Natural killer cell treated with Interleukin-12 subunit alpha and Interleukin-12 subunit beta and Interleukin-15 and Interleukin-18, amount 100 ng/mL, for 72 hours (primary cell): ENCODE data around the gene NKX6-2. TPM values are rescaled to one million over a fixed set of nuclear protein-coding genes. Genes with fewer than 3 reads are reported as not detected.
"Not testable (repeated sequence)": the region's sequence is repeated elsewhere in the genome, so short reads cannot be mapped to it uniquely, and the experiment has no call there.

Experiments used
- ATAC-seq, 2 donors: fragments of 150-1000 bp; cut with Tn5 transposase in 1 of 2; sonication (Bioruptor Pico), chemical (Tn5 transposase) in 1 of 2; 2 replicates each; pipeline ENCODE4 v1.10.0; 2021
- DNase-seq: peaks from one replicate; pipeline ENCODE4 v3.0.0; 2022; ENCODE audit warnings: low spot score
- H3K27ac Mint-ChIP-seq, 2 donors: 1 replicate in 1 of 2; 2 replicates in 1 of 2; pipeline ENCODE4 v1.8.0; 2022; ENCODE audit warnings: mixed read lengths in 2 of 2, mild to moderate bottlenecking in 1 of 2, moderate library complexity in 1 of 2
- H3K27me3 Mint-ChIP-seq, 2 donors: 1 replicate in 1 of 2; 2 replicates in 1 of 2; pipeline ENCODE4 v1.8.0; 2022; ENCODE audit warnings: mixed read lengths in 2 of 2
- H3K36me3 Mint-ChIP-seq: one replicate; pipeline ENCODE4 v1.8.0; 2022; ENCODE audit warnings: mixed read lengths
- H3K4me1 Mint-ChIP-seq, 2 donors: 1 replicate in 1 of 2; 2 replicates in 1 of 2; pipeline ENCODE4 v1.8.0; 2022; ENCODE audit warnings: low read depth in 2 of 2, mixed read lengths in 2 of 2, mild to moderate bottlenecking in 1 of 2
- H3K4me3 Mint-ChIP-seq: one replicate; pipeline ENCODE4 v1.8.0; 2022; ENCODE audit warnings: mixed read lengths
- H3K9me3 Mint-ChIP-seq: 2 replicates; pipeline ENCODE4 v1.8.0; 2022; ENCODE audit warnings: mixed read lengths
- total RNA-seq, 2 donors: library from RNA; stranded (reverse); gene quantifications; one replicate each; pipeline ENCODE4 v1.2.3, GENCODE V29; 2022

NKX6-2 gene
- total RNA-seq, 2 donors from 2014 or later, result not detected

GRCh38 chr10:132797986-132798385, 12.0 kb upstream of the NKX6-2 start:
- not testable (repeated sequence) for H3K4me3 Mint-ChIP-seq, H3K36me3 Mint-ChIP-seq, H3K4me1 Mint-ChIP-seq, DNase-seq, H3K9me3 Mint-ChIP-seq, H3K27me3 Mint-ChIP-seq, ATAC-seq, H3K27ac Mint-ChIP-seq

- no peaks in the 10 kb centered on the region for H3K4me1 Mint-ChIP-seq
- no peaks in the 10 kb centered on the region for H3K36me3 Mint-ChIP-seq
- no peak overlapping the region for H3K4me3 Mint-ChIP-seq
- no peak overlapping the region for H3K27ac Mint-ChIP-seq
- no peaks in the 10 kb centered on the region for H3K9me3 Mint-ChIP-seq
- DNase-seq (peak; percentile 23), ATAC-seq (no peak)
- peaks cover 0 to 3% of the 10 kb centered on the region in 2 donors for H3K27me3 Mint-ChIP-seq
These were observed 10.9 kb upstream of the NKX6-2 start for GRCh38 chr10:132796846-132797245.

GRCh38 chr10:132793871-132794849, 8.2 kb upstream of the NKX6-2 start:
- ATAC-seq (no peak), DNase-seq (no peak)
- no peaks in the 10 kb centered on the region for H3K9me3 Mint-ChIP-seq
- no peaks in the 10 kb centered on the region for H3K4me1 Mint-ChIP-seq
- no peak overlapping the region for H3K27ac Mint-ChIP-seq
- H3K27me3 Mint-ChIP-seq, result peaks cover 0 to 3% of the 10 kb centered on the region in 2 donors
- H3K4me3 Mint-ChIP-seq, result no peak overlapping the region
- no peaks in the 10 kb centered on the region for H3K36me3 Mint-ChIP-seq

GRCh38 chr10:132793213-132793612, 7.3 kb upstream of the NKX6-2 start:
- peaks cover 0 to 3% of the 10 kb centered on the region in 2 donors for H3K27me3 Mint-ChIP-seq
- no peaks in the 10 kb centered on the region for H3K4me1 Mint-ChIP-seq
- H3K36me3 Mint-ChIP-seq, result no peaks in the 10 kb centered on the region
- H3K4me3 Mint-ChIP-seq, result no peak overlapping the region
- no peak for DNase-seq
- ATAC-seq, result no peak
- no peaks in the 10 kb centered on the region for H3K9me3 Mint-ChIP-seq
- H3K27ac Mint-ChIP-seq, result no peak overlapping the region

GRCh38 chr10:132792796-132793195, 6.8 kb upstream of the NKX6-2 start:
- no peak for ATAC-seq
- Mint-ChIP-seq H3K36me3 (no peaks in the 10 kb centered on the region), H3K4me1 (no peaks in the 10 kb centered on the region), H3K4me3 (no peak overlapping the region), H3K27me3 (peaks cover 0 to 3% of the 10 kb centered on the region in 2 donors), H3K9me3 (no peaks in the 10 kb centered on the region), H3K27ac (no peak overlapping the region)
- DNase-seq, result no peak

GRCh38 chr10:132792099-132792498, 6.2 kb upstream of the NKX6-2 start:
- H3K9me3 Mint-ChIP-seq, H3K4me3 Mint-ChIP-seq, H3K27me3 Mint-ChIP-seq, H3K36me3 Mint-ChIP-seq, H3K27ac Mint-ChIP-seq, DNase-seq, H3K4me1 Mint-ChIP-seq, ATAC-seq: not testable (repeated sequence)

GRCh38 chr10:132790934-132791829, 5.2 kb upstream of the NKX6-2 start:
- Mint-ChIP-seq H3K4me3 (no peak overlapping the region), H3K27me3 (peaks cover 0 to 3% of the 10 kb centered on the region in 2 donors), H3K9me3 (no peaks in the 10 kb centered on the region), H3K27ac (no peak overlapping the region), H3K4me1 (no peaks in the 10 kb centered on the region), H3K36me3 (no peaks in the 10 kb centered on the region)
- ATAC-seq, result no peak
- no peak for DNase-seq

GRCh38 chr10:132790470-132790869, 4.5 kb upstream of the NKX6-2 start:
- no peaks in the 10 kb centered on the region for H3K36me3 Mint-ChIP-seq
- ATAC-seq, result no peak
- no peak for DNase-seq
- no peaks in the 10 kb centered on the region for H3K4me1 Mint-ChIP-seq
- no peak overlapping the region for H3K27ac Mint-ChIP-seq
- H3K27me3 Mint-ChIP-seq, result peaks cover 0 to 3% of the 10 kb centered on the region in 2 donors
- H3K4me3 Mint-ChIP-seq, result no peak overlapping the region
- H3K9me3 Mint-ChIP-seq, result no peaks in the 10 kb centered on the region

- no peaks in the 10 kb centered on the region for H3K4me1 Mint-ChIP-seq
- no peak overlapping the region for H3K4me3 Mint-ChIP-seq
- ATAC-seq, result no peak
- H3K27me3 Mint-ChIP-seq, result peaks cover 0 to 3% of the 10 kb centered on the region in 2 donors
- no peak for DNase-seq
- H3K36me3 Mint-ChIP-seq, result no peaks in the 10 kb centered on the region
- no peaks in the 10 kb centered on the region for H3K9me3 Mint-ChIP-seq
- H3K27ac Mint-ChIP-seq, result no peak overlapping the region
These were observed 3.8 kb upstream of the NKX6-2 start for GRCh38 chr10:132789659-132790148.

GRCh38 chr10:132788831-132789219, 2.9 kb upstream of the NKX6-2 start:
- Mint-ChIP-seq H3K27ac (no peak overlapping the region), H3K9me3 (no peaks in the 10 kb centered on the region), H3K27me3 (peaks cover 0 to 6% of the 10 kb centered on the region in 2 donors), H3K36me3 (no peaks in the 10 kb centered on the region), H3K4me3 (no peak overlapping the region), H3K4me1 (no peaks in the 10 kb centered on the region)
- no peak for DNase-seq
- ATAC-seq, result no peak

- Mint-ChIP-seq H3K27me3 (peaks cover 0 to 6% of the 10 kb centered on the region in 2 donors), H3K27ac (no peak overlapping the region), H3K4me1 (no peaks in the 10 kb centered on the region), H3K9me3 (no peaks in the 10 kb centered on the region), H3K4me3 (no peak overlapping the region), H3K36me3 (no peaks in the 10 kb centered on the region)
- no peak for ATAC-seq
- no peak for DNase-seq
These were observed 2.4 kb upstream of the NKX6-2 start for GRCh38 chr10:132788180-132788830.

- no peak for DNase-seq
- ATAC-seq, result no peak
- H3K27me3 Mint-ChIP-seq, result peaks cover 0 to 5% of the 10 kb centered on the region in 2 donors
- no peaks in the 10 kb centered on the region for H3K4me1 Mint-ChIP-seq
- no peaks in the 10 kb centered on the region for H3K9me3 Mint-ChIP-seq
- H3K27ac Mint-ChIP-seq, result no peak overlapping the region
- H3K4me3 Mint-ChIP-seq, result no peak overlapping the region
- H3K36me3 Mint-ChIP-seq, result no peaks in the 10 kb centered on the region
These were observed 1.7 kb upstream of the NKX6-2 start for GRCh38 chr10:132787495-132788179.
